Measurements from ENCODE around the gene NELL1.
"Not testable (repeated sequence)": the region's sequence is repeated elsewhere in the genome, so short reads cannot be mapped to it uniquely, and the experiment has no call there.

The NELL1 gene

DNA sequence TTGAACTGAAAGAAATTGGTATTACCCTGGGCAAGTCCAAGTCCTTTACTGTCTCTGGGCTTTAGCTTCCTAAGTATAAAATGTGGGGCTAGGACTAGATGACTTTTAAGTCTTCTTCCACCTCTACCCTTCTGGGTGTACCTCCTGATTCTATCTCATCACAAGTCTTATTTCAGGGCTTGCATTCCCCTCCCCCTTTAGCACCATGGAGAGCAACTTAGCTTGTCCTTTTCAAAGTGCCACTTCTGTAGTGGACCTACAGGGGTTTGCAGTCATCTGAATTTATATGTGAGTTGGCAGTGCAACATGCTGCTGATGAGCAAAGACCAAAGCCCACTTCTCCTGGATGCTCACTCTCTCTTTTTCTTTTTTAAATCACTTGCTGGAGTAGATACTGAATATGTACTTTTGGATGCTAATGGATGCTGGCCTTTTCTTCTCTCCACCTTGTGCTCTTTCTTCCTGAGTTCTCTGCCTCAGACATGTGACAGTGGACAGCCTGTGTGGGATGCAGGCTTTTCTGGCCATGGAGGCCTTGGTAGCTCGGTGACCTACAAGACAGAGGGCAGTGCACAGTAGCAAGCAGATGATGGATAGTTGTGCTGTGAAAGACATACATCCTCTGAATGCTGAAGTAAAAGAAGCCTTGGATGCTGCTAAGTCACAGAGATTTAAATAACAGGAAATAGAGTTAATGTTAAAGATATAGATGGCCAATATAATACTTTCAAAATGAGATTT lies 185.0 kb downstream of the NELL1 start:
- no peak overlapping the region for H3K4me3 ChIP-seq (ENCODE audit: low read depth, low read length)
- TF ChIP-seq, protein P1, sequence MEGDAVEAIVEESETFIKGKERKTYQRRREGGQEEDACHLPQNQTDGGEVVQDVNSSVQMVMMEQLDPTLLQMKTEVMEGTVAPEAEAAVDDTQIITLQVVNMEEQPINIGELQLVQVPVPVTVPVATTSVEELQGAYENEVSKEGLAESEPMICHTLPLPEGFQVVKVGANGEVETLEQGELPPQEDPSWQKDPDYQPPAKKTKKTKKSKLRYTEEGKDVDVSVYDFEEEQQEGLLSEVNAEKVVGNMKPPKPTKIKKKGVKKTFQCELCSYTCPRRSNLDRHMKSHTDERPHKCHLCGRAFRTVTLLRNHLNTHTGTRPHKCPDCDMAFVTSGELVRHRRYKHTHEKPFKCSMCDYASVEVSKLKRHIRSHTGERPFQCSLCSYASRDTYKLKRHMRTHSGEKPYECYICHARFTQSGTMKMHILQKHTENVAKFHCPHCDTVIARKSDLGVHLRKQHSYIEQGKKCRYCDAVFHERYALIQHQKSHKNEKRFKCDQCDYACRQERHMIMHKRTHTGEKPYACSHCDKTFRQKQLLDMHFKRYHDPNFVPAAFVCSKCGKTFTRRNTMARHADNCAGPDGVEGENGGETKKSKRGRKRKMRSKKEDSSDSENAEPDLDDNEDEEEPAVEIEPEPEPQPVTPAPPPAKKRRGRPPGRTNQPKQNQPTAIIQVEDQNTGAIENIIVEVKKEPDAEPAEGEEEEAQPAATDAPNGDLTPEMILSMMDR (IDR thresholded peaks at IDR 0.05; ENCODE audit: insufficient read depth, low read depth, low read length, missing control alignments) = no peak
- DNase-seq (ENCODE audit: low read depth) = peak; percentile 6

DNA sequence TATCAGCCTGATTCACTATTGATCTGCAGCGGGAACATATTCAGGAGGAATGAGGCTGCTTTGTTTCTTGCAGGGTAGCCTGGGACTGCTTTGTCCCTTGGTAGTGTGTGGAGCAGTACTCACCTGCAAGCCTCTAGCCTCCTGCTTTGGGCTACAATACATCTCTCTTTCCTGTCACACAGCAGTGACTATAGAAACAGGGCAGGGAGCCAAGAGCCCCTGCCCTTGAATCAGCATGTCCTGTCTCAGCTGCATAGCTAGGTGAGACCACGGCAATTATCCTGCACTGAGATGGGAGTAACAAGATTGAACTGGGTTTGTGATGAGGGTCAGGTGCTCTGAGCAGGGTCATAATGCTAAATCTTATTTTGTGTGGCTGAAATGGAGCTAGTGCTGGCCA lies 191.9 kb downstream of the NELL1 start:
- H3K4me3 ChIP-seq (ENCODE audit: low read depth, low read length) = no peak overlapping the region
- DNase-seq (ENCODE audit: low read depth) = no peak
- TF ChIP-seq, protein P1 (IDR thresholded peaks at IDR 0.05; ENCODE audit: insufficient read depth, low read depth, low read length, missing control alignments) = no peak

DNA sequence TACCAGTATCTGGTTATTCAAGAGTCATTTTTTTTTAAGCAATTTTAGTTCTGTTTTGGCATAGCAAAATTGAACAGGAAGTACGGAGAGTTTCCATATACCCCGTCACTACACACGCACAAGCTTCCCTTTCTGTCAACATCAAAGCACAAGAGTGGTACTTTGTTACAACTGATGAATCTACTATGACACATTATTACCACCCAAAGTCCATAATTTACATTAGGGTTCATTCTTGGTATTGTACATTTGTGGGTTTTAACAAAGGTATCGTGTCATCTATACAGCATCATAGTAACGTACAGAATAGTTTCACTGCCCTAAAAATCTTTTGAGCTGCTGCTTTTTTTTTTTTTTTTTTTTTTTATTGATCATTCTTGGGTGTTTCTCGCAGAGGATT lies 192.9 kb downstream of the NELL1 start:
- not testable (repeated sequence) for DNase-seq (ENCODE audit: low read depth); H3K4me3 ChIP-seq (ENCODE audit: low read depth, low read length)

DNA sequence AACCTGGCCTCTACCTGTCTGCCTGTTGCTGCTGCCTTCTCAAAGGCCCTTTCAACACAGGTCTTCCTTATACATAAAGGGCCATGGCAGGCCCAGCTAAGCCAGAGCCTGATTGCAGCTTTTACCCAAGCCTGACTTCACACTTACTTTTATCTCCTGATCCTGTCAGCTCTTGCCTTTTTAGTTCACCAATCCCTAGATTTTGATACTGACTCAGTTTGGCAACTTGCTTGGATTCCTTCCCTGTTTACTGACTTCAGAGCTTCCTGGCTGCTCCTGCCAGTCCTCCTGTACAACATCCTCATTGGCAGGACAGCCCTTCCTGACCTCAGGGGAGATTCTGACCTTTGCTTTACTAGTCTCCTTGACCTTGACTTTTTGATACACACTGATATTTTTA lies 195.2 kb downstream of the NELL1 start:
- DNase-seq (ENCODE audit: low read depth) = no peak
- TF ChIP-seq, protein P1 (IDR thresholded peaks at IDR 0.05; ENCODE audit: insufficient read depth, low read depth, low read length, missing control alignments) = no peak
- H3K4me3 ChIP-seq (ENCODE audit: low read depth, low read length) = no peak overlapping the region

DNA sequence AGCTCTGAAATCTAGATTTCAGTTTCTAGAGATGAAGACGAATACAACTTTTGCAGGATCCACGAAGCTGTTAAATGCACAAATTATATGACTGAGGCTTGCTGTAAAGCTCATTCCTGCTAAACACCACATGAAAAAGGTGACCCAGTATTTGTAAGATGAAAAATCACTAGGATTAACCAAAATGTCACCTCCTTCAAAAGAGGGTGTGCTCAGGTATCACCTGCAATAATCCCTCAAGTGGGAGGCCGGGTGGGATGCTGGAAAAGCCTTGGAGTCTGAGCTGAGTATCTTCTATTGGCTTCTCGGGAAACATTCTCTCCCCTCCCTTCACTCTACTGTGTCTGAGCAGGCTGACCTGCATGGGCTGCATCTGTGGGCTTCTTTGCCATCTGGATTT lies 195.8 kb downstream of the NELL1 start:
- H3K4me3 ChIP-seq (ENCODE audit: low read depth, low read length) = no peak overlapping the region
- TF ChIP-seq, protein P1 (IDR thresholded peaks at IDR 0.05; ENCODE audit: insufficient read depth, low read depth, low read length, missing control alignments) = no peak
- no peak for DNase-seq (ENCODE audit: low read depth)

DNA sequence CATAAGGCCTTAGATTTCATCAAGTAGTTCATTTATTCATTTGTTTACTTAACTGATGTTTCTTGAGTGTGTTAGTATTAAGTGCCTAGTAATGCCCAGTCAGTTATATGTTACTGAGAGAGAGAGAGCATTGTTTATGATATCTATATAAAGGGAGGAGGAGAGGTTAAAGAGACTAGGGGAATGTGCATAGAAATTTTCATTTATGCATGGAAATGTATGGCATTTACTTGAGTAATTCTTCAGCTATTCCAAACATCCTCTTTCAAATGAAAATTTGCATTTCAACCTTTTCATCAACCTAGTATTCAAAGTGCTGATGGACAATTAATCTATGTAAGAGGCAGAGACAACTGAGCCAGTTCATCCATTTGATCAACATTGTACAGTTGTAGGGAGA lies 199.7 kb downstream of the NELL1 start:
- DNase-seq (ENCODE audit: low read depth) = no peak
- no peak overlapping the region for H3K4me3 ChIP-seq (ENCODE audit: low read depth, low read length)
- TF ChIP-seq, protein P1 (IDR thresholded peaks at IDR 0.05; ENCODE audit: insufficient read depth, low read depth, low read length, missing control alignments) = no peak

DNA sequence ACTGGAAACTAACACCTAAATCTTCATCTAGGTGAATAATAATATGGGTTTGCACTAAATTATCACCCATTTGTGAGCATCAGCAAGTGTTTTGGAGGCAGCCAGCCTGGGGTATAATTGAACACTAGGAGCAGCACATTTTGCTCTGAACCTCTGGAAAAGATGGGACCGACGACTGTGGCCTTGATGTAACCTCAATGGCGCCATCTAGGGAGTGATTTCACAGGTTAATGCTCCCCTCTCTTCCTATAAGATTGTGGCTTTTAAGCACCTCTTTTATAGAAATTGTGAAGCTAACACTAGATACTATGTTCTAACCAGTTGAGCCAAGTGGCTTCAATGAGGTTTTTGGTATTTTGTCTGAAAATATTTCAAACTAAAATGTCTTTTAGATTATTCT lies 203.7 kb downstream of the NELL1 start:
- DNase-seq (ENCODE audit: low read depth) = peak; percentile 49
- no peak overlapping the region for H3K4me3 ChIP-seq (ENCODE audit: low read depth, low read length)
- TF ChIP-seq, protein P1 (IDR thresholded peaks at IDR 0.05; ENCODE audit: insufficient read depth, low read depth, low read length, missing control alignments) = peak; percentile 39

Measured in GM12865 (cell line).